Vein endothelial cell (primary cell): Measurements from ENCODE around the gene RDH5. TPM values are rescaled to one million over a fixed set of nuclear protein-coding genes. Genes with fewer than 3 reads are reported as not detected.

Experiments
- small RNA-seq: library from RNA; depleted of rRNA; stranded (forward); fragments of <200 nt; gene quantifications from one replicate; pipeline ENCODE3, GENCODE V24; 2012
- total RNA-seq: library from RNA; depleted of rRNA; stranded (reverse); fragments of >200 nt; gene quantifications from 2 replicates; pipeline ENCODE4 v1.2.3, GENCODE V29; 2012

The RDH5 gene, protein sequence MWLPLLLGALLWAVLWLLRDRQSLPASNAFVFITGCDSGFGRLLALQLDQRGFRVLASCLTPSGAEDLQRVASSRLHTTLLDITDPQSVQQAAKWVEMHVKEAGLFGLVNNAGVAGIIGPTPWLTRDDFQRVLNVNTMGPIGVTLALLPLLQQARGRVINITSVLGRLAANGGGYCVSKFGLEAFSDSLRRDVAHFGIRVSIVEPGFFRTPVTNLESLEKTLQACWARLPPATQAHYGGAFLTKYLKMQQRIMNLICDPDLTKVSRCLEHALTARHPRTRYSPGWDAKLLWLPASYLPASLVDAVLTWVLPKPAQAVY
- 0.98 and 2.1 TPM in 2 replicates for total RNA-seq

DNA sequence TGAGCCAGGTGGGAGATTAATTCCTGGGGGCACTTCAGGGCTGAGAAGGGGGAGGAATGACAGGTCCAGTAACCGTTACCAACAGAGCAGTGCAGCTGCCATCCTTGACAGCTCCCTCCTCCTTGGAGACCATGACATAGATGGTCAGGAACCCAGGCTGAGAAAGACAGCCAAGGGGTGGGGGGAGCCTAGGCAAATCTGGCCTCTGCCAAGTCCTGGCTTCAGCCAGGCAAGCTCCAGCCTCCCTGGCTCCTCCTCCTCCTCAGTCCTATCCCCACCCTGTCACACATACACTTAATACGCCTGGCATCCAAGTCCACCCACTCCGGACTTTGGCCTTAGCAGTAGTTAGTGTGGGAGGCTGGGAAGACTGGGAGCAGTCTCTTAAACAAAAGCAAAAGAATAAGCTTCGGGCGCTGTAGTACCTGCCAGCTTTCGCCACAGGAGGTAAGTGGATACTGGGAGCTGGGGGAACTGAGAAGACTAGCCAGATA lies at the start of gene RDH5:
TSS of gene RDH5 (plus strand) at position 323 of the 494 bp plus-strand sequence. CDS start 792 bp downstream, outside the sequence.

DNA sequence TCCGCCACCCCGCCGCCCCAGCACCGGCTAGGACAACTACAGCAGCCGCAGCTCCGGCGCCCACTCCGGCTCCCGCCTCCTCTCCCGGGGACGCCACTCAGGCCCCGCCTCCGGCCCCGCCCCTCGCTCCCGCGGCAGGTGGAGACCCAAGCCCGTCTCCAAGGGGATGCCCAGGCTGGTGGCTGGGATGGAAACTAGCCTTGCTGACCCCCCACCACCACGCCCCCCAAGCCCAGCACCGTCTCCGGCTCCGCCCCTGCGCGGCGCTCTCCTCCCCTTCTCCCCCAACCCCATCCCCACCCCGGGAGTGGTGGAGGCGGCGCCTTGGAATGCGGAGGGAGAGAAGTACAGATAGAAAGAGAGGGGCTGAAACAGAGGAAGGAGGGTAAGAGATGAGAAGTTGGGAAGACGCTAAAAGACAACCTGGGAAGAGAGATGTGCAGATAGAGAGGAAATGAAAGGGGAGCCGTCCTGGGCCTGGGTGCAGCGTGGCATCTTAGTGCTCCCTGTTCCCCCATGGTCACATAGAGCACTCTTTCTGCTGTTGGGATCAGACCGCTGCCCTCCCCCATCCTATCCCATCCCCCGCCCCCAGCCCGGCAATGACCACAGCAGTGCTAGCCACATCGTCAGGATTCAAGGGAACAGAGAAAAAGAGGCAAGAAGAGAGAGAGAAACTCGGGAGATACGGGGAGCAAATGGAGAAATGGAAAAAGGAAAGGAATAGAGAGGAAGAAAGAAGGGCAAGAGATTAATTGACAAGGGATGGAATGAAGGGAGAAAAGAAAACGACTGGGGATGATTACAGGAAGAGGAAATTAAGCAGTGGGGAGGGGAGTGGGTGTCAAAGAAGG lies 12.1 kb upstream of the RDH5 start, which contains the start of gene ITGA7:
TSS of gene ITGA7 (minus strand) at position 64 of the 854 bp plus-strand sequence. CDS start 222 bp downstream, outside the sequence.

GRCh38 chr12:55715833-55716581 lies 4.2 kb upstream of the RDH5 start, which contains the start of gene BLOC1S1:
Gene BLOC1S1 (plus strand): TSS chr12:55716046. CDS start chr12:55716052, 6 bp downstream.

DNA sequence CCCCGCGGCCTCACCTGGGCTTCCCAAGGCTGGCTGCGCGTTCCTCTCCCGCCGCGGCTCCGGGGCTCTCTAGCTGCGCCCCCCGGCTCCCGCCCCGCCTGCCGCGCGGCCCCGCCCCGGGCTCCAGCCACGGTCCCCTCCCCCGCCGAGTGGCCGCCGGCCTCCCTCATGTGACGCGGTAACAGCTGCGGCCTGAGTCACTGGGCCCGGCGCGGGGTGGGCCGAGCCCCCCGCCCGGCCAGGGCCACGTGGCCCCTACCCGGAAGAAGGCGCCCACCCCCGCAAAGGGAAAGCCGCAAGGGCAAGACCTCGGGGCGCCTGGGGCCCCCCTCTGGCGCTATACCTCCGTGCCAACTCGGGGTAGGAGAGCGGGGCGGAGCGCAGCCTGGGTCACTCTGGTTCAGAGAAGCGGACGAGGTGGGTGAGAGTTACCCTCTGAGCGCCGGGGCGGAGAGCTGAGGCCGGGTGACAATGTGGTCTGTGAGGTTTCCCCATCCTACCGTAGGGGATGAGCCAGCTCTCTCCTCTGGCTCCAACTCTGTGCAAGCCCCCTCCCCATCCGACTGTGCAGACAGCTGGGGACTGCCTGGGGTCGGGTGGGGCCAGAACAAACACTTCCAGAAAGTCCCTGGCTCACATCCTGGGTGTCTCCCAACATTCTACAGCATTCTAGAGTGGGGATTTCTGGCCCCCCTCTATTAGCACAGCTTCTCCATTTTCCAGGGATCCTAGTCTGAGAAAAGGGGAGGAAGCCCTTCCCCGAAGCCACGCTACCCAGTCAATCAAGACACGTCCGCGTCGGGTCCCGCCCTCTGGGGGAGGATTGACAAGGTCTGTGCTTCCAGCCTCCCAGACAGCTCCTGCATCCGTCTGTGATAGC lies 9.0 kb downstream of the RDH5 start, which contains the start of gene CD63:
TSS of gene CD63 (minus strand) at position 71 of the 880 bp plus-strand sequence. CDS start 668 bp downstream, outside the sequence.

GRCh38 chr12:55742719-55743405 lies 22.7 kb downstream of the RDH5 start, which contains the start of gene GDF11:
Gene GDF11 (plus strand): TSS chr12:55743122. CDS start chr12:55743317, 195 bp downstream.

Small RNAs within 50 kb of the gene (small RNA-seq; reads per million reads assigned to genes)
- gene AC009779.1 (not detected), gene RF00017 (not detected)

Other genes with a start within 250 kb of the RDH5 start
- gene OR6C68, start 228.0 kb upstream of the RDH5 start, total RNA-seq: not detected in 2 replicates
- not detected in 2 replicates for gene OR6C4, start 170.8 kb upstream of the RDH5 start, total RNA-seq
- not detected in 2 replicates for gene OR2AP1, start 147.9 kb upstream of the RDH5 start, total RNA-seq
- gene OR10P1, start 83.5 kb upstream of the RDH5 start, total RNA-seq: not detected in 2 replicates
- gene ITGA7, start 12.5 kb upstream of the RDH5 start, total RNA-seq: 0.48 TPM in 1 of 2 replicates, not detected in the other
- 43.1 and 55.0 TPM in 2 replicates for gene BLOC1S1, start 4.3 kb upstream of the RDH5 start, total RNA-seq
- 804 and 998 TPM in 2 replicates for gene CD63, start 8.6 kb downstream of the RDH5 start, total RNA-seq
- 6.8 and 7.8 TPM in 2 replicates for gene GDF11, start 22.7 kb downstream of the RDH5 start, total RNA-seq
- 62.7 and 89.0 TPM in 2 replicates for gene SARNP, start 97.3 kb downstream of the RDH5 start, total RNA-seq
- gene ORMDL2, start 97.6 kb downstream of the RDH5 start, total RNA-seq: 20.9 and 23.6 TPM in 2 replicates
- 41.0 and 46.4 TPM in 2 replicates for gene DNAJC14, start 109.2 kb downstream of the RDH5 start, total RNA-seq
- 0.65 and 0.86 TPM in 2 replicates for gene MMP19, start 122.5 kb downstream of the RDH5 start, total RNA-seq
- gene PYM1, start 207.5 kb downstream of the RDH5 start, total RNA-seq: 28.7 and 34.0 TPM in 2 replicates
- gene DGKA, start 210.8 kb downstream of the RDH5 start, total RNA-seq: 34.0 and 42.0 TPM in 2 replicates
- 1.3 and 2.1 TPM in 2 replicates for gene PMEL, start 245.6 kb downstream of the RDH5 start, total RNA-seq
- 27.1 and 33.1 TPM in 2 replicates for gene CDK2, start 246.4 kb downstream of the RDH5 start, total RNA-seq